Measurements from ENCODE around the gene MYCN. TPM values are rescaled to one million over a fixed set of nuclear protein-coding genes. Genes with fewer than 3 reads are reported as not detected.

The MYCN gene
- total RNA-seq, 1 experiment from 2014 or later, result not detected

- Histone ChIP-seq H3K27me3 (ENCODE audit: low read length) (no peaks in the 10 kb centered on the region), H4K20me1 (ENCODE audit: low read length) (no peaks in the 10 kb centered on the region), H2AFZ (ENCODE audit: low read length) (no peak overlapping the region), H3K9me3 (ENCODE audit: low read length) (no peaks in the 10 kb centered on the region), H3K27ac (ENCODE audit: low read length) (no peak overlapping the region), H3K9me2 (replicated peaks; ENCODE audit: low read length) (no peaks in the 10 kb centered on the region), H3K4me3 (ENCODE audit: low read length) (no peak overlapping the region), H3F3A (ENCODE audit: low read length, unreplicated experiment) (no peaks in the 10 kb centered on the region), H3K79me2 (ENCODE audit: low read length) (no peaks in the 10 kb centered on the region), H3K9ac (ENCODE audit: low read length) (no peak overlapping the region), H3K36me3 (ENCODE audit: low read depth, low read length) (no peaks in the 10 kb centered on the region), H3K4me1 (ENCODE audit: insufficient read depth, low read length) (no peaks in the 10 kb centered on the region), H3K4me2 (ENCODE audit: low read length) (no peak overlapping the region)
- no TSS peak for BruUV-seq (replicated peaks)
- ATAC-seq (no peak), DNase-seq (no peak)
- ChIA-PET CTCF (no interaction called here), POLR2A (ENCODE audit: unreplicated experiment) (no interaction called here)
- intact Hi-C loops (cut with micrococcal nuclease), result no loop called here
- TF ChIP-seq, protein P1, sequence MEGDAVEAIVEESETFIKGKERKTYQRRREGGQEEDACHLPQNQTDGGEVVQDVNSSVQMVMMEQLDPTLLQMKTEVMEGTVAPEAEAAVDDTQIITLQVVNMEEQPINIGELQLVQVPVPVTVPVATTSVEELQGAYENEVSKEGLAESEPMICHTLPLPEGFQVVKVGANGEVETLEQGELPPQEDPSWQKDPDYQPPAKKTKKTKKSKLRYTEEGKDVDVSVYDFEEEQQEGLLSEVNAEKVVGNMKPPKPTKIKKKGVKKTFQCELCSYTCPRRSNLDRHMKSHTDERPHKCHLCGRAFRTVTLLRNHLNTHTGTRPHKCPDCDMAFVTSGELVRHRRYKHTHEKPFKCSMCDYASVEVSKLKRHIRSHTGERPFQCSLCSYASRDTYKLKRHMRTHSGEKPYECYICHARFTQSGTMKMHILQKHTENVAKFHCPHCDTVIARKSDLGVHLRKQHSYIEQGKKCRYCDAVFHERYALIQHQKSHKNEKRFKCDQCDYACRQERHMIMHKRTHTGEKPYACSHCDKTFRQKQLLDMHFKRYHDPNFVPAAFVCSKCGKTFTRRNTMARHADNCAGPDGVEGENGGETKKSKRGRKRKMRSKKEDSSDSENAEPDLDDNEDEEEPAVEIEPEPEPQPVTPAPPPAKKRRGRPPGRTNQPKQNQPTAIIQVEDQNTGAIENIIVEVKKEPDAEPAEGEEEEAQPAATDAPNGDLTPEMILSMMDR (conservative IDR thresholded peaks at IDR 0.05; ENCODE audit: low read depth, low read length), result no peak
- TF ChIP-seq EZH2 (IDR thresholded peaks at IDR 0.05; ENCODE audit: low read length, unreplicated experiment), result no peak
- TF ChIP-seq EZH2phosphoT487 (IDR thresholded peaks at IDR 0.05; ENCODE audit: borderline replicate concordance, low read length), result no peak
Observed at GRCh38 chr2:15975261-15975600, 34.9 kb downstream of the MYCN start.

DNA sequence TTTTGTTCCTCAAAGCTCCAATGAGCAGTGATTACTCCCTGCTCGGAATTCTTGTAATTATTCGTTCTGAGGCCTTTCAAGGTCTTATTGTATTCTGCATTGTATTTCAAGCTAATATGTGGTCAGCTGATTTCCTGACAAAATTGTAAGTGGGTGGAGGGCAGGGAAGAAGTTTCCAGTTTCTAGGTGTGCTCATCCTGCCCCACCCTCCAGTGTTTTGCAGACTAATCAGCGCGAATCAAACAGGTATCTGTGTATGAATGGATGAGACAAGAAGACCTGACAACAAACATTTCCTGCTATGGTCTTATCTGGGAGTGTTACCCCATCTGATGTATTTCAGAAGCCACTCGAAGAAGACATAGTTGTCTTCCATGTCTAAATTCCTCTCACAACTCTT, 35.3 kb downstream of the MYCN start:
- Histone ChIP-seq H2AFZ (ENCODE audit: low read length) (no peak overlapping the region), H3K27ac (ENCODE audit: low read length) (no peak overlapping the region), H3K9ac (ENCODE audit: low read length) (no peak overlapping the region), H3K27me3 (ENCODE audit: low read length) (no peaks in the 10 kb centered on the region), H3K4me3 (ENCODE audit: low read length) (no peak overlapping the region), H3K4me1 (ENCODE audit: insufficient read depth, low read length) (no peaks in the 10 kb centered on the region), H3F3A (ENCODE audit: low read length, unreplicated experiment) (no peaks in the 10 kb centered on the region), H3K9me3 (ENCODE audit: low read length) (no peaks in the 10 kb centered on the region), H4K20me1 (ENCODE audit: low read length) (no peaks in the 10 kb centered on the region), H3K79me2 (ENCODE audit: low read length) (no peaks in the 10 kb centered on the region), H3K36me3 (ENCODE audit: low read depth, low read length) (no peaks in the 10 kb centered on the region), H3K4me2 (ENCODE audit: low read length) (no peak overlapping the region), H3K9me2 (replicated peaks; ENCODE audit: low read length) (no peaks in the 10 kb centered on the region)
- ChIA-PET POLR2A (ENCODE audit: unreplicated experiment) (no interaction called here), CTCF (no interaction called here)
- intact Hi-C loops (cut with micrococcal nuclease), result no loop called here
- DNase-seq (no peak), ATAC-seq (no peak)
- BruUV-seq (replicated peaks), result no TSS peak
- TF ChIP-seq, protein P1 (conservative IDR thresholded peaks at IDR 0.05; ENCODE audit: low read depth, low read length), result no peak
- TF ChIP-seq EZH2phosphoT487 (IDR thresholded peaks at IDR 0.05; ENCODE audit: borderline replicate concordance, low read length), result no peak
- TF ChIP-seq EZH2 (IDR thresholded peaks at IDR 0.05; ENCODE audit: low read length, unreplicated experiment), result no peak

GRCh38 chr2:15976354-15976753, 36.0 kb downstream of the MYCN start:
- Histone ChIP-seq H4K20me1 (ENCODE audit: low read length) (no peaks in the 10 kb centered on the region), H3K4me3 (ENCODE audit: low read length) (no peak overlapping the region), H3K79me2 (ENCODE audit: low read length) (no peaks in the 10 kb centered on the region), H3K4me2 (ENCODE audit: low read length) (no peak overlapping the region), H3K27ac (ENCODE audit: low read length) (no peak overlapping the region), H3F3A (ENCODE audit: low read length, unreplicated experiment) (no peaks in the 10 kb centered on the region), H3K4me1 (ENCODE audit: insufficient read depth, low read length) (no peaks in the 10 kb centered on the region), H3K27me3 (ENCODE audit: low read length) (no peaks in the 10 kb centered on the region), H2AFZ (ENCODE audit: low read length) (no peak overlapping the region), H3K9me2 (replicated peaks; ENCODE audit: low read length) (no peaks in the 10 kb centered on the region), H3K36me3 (ENCODE audit: low read depth, low read length) (no peaks in the 10 kb centered on the region), H3K9ac (ENCODE audit: low read length) (no peak overlapping the region), H3K9me3 (ENCODE audit: low read length) (no peaks in the 10 kb centered on the region)
- intact Hi-C loops (cut with micrococcal nuclease), result no loop called here
- ChIA-PET POLR2A (ENCODE audit: unreplicated experiment) (no interaction called here), CTCF (no interaction called here)
- no peak for TF ChIP-seq EZH2phosphoT487 (IDR thresholded peaks at IDR 0.05; ENCODE audit: borderline replicate concordance, low read length)
- no peak for TF ChIP-seq EZH2 (IDR thresholded peaks at IDR 0.05; ENCODE audit: low read length, unreplicated experiment)
- TF ChIP-seq, protein P1 (conservative IDR thresholded peaks at IDR 0.05; ENCODE audit: low read depth, low read length), result no peak
- BruUV-seq (replicated peaks), result no TSS peak
- no peak for ATAC-seq
- no peak for DNase-seq

Measured in PC-3 (cell line).